NB4 (cell line): ENCODE measurements around the gene ASCC1.

Source experiments
- DNase-seq: peaks from one replicate; pipeline ENCODE4 v3.0.0; 2010; ENCODE audit warnings: low read depth
- H3K4me3 ChIP-seq: one replicate; pipeline ENCODE4 v1.5.1; 2011; ENCODE audit warnings: mild to moderate bottlenecking, low read depth, low read length, moderate library complexity
- MYC ChIP-seq: IDR thresholded peaks from 2 replicates; pipeline ENCODE4 v1.6.1; 2011; ENCODE audit warnings: low read depth, low read length
- POLR2A ChIP-seq: IDR thresholded peaks from 2 replicates; pipeline ENCODE4 v1.6.1; 2011; ENCODE audit warnings: mild to moderate bottlenecking; ENCODE audit not compliant: insufficient read length; ENCODE audit errors: extremely low read depth
- TF ChIP-seq, protein P1 (sequence below): IDR thresholded peaks from one replicate; pipeline ENCODE4 v1.5.1; 2012; ENCODE audit warnings: low read depth, low read length
- TF ChIP-seq, protein P2 (sequence below): IDR thresholded peaks from 2 replicates; pipeline ENCODE4 v1.6.1; 2011; ENCODE audit warnings: low read depth, low read length

Gene ASCC1

DNA sequence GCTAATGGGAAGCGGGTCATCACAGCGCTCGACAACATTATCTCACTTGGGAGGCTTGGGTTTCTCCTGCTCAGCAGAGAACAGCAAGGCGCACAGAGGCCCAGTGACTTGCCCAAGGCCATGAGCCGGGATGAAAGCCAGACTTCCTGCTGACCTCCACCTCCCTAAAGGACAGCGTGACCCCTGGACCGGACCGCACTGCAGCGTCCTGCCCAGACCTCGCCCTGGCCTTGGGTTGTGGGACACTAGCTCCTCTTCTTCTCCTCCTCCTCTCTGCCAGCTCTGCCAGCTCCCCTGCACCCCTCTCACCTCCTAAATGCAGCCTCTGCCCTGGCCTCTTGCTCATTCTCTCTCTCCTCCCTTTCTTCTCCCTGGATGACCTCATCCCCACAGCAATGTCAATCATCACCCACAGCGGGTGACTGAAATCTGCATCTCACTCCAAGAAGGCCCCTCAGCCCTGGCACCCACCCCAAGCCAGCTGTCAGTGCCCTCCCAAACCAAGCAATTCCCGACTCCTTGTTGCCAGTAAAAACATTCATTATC, 147.1 kb downstream of the ASCC1 start:
- H3K4me3 ChIP-seq: no peak overlapping the region
- no peak for DNase-seq
- TF ChIP-seq, protein P1, sequence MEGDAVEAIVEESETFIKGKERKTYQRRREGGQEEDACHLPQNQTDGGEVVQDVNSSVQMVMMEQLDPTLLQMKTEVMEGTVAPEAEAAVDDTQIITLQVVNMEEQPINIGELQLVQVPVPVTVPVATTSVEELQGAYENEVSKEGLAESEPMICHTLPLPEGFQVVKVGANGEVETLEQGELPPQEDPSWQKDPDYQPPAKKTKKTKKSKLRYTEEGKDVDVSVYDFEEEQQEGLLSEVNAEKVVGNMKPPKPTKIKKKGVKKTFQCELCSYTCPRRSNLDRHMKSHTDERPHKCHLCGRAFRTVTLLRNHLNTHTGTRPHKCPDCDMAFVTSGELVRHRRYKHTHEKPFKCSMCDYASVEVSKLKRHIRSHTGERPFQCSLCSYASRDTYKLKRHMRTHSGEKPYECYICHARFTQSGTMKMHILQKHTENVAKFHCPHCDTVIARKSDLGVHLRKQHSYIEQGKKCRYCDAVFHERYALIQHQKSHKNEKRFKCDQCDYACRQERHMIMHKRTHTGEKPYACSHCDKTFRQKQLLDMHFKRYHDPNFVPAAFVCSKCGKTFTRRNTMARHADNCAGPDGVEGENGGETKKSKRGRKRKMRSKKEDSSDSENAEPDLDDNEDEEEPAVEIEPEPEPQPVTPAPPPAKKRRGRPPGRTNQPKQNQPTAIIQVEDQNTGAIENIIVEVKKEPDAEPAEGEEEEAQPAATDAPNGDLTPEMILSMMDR: no peak
- TF ChIP-seq POLR2A (no peak), MYC (no peak)
- TF ChIP-seq, protein P2, sequence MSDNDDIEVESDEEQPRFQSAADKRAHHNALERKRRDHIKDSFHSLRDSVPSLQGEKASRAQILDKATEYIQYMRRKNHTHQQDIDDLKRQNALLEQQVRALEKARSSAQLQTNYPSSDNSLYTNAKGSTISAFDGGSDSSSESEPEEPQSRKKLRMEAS: no peak

DNA sequence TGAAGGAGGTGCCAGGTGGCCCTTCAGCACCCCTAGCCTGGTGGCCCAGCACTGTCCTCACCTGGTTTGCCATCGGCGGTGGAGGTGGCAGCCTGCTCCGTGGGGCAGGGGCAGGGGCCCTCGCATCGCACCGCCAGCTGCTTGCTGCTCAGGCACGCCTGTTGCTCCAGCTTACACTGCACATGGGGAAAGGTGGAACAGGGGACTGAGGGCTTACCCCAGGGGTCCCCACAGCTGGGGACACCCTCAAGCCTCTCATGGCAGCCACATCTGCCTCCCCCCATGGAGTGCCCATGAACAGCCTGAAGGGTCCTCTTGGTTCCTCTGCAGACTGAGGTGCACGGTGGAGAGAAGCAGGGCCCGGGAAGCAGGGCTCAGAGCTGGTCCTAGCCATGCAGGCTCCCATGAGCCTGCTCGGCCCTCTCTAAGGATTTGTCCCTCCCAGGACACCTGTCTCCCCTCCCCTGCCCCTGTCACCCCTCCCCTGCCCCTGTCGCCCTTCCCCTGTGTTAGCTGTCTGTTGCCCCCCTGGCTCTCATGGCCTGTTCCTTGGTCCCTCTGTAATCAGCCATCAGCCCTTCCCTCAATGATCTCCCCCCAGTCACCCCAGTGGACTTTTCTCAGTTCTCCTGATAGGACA, 147.8 kb downstream of the ASCC1 start:
- no peak for DNase-seq
- H3K4me3 ChIP-seq: no peak overlapping the region
- TF ChIP-seq, protein P2: no peak

DNA sequence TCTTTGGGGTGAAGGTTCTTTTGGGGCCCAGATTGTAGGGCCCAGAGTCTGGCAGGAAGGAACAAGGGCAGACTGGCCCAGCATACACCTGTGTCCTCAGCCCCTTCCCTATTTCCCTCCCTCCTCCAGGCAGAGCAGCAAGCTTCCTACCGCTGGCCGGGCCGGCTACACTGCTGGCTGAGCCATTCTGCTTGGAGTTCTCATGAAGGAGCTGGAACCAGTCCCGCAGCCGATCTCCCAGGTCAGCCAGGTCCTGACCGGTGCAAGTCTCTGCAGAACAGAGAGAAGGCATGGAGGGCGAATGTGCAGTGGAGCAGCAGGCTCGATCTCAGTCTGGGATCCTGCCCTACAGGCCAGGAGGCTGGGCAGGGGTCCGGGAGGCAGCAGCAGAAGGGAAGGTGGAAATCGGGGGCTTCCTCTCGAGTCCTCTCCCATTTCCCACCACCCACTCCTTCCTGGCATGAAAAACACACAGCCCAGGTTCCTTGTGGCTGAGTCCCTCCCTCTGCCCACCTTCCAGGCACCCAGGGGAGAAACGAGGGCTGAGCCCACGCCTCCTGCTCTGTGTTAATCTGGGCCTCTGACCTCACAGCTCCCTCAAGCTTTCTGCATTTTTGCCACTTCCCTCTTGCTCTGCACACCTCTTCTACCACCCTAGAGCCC, 148.5 kb downstream of the ASCC1 start:
- no peak overlapping the region for H3K4me3 ChIP-seq
- DNase-seq: no peak
- TF ChIP-seq, protein P1: no peak
- no peak for TF ChIP-seq MYC
- TF ChIP-seq, protein P2: no peak
- TF ChIP-seq POLR2A: no peak

DNA sequence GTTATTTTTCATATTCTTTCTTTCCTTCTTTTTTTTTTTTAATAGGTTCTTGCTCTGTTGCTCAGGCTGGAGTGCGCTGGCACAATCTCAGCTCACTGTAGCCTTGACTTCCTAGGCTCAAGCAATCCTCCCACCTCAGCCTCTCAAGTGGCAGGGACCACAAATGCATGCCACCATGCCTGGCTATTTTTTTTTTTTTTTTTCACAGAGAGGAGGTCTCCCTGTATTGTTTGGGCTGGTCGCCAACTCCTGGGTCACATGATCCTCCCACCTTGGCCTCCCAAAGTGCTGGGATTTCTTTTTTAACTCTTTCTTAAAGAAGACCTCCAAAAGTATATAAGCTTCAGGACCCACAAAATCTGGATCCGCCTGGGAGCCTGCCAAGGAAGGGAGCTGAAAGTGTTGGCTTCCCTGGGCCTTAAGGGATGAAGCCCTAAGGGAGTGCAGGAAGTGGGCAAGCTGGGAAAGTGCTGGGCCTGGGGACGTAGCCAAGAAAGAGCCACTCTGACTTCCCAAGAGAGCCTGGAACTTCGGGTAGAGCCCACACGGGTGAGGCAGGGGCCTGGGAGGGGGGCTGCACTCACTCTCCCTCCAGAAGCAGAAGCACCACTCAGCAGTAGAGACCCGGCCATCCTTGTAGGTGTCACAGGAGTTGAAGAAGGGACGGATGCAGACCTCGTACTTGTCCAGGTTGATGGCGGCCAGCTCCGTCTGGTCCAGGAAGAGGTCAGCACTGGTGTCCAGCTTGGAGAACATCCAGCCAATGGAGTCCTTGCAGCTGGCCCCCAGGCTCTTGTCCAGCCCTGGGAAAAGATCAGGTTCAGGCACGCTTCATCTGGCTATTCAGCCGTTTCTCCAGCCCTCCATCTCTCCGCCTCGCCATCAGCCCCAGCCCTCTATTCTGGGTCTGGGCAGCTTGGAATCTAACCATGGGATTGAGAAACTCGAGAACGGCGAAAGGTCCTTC, 149.5 kb downstream of the ASCC1 start:
- H3K4me3 ChIP-seq: no peak overlapping the region
- DNase-seq: no peak
- TF ChIP-seq, protein P2: no peak
- TF ChIP-seq, protein P1: no peak
- TF ChIP-seq POLR2A (no peak), MYC (no peak)

DNA sequence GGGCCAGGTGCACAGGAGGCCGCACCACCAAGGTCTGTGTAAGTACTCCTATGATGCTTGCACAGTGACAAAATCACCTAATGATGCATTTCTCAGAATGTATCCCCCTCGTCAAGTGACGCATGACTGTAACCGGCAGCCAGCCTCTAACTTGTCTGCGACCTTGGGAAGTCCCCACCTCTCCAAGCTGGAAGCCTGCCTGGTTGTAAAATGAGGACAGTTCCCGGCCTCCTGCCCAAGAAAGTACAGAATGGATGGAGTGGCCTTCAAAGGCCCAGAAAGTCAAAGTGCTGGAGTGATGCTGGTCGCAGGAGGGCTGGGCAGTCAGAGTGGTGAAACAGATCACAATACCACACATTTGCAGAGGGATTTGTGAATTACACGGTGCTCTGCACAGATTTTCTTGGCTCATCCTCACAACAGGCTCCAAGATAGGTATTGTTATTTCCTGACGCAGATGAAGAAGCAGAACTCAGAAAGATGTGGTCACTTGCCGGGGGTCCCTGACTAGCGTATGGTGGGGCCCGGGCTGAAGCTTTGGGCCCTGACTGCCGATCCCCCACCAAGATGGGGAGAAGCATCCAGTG, 150.5 kb downstream of the ASCC1 start:
- DNase-seq: no peak
- TF ChIP-seq, protein P1: no peak
- no peak for TF ChIP-seq POLR2A
- TF ChIP-seq MYC: no peak
- TF ChIP-seq, protein P2: no peak
- H3K4me3 ChIP-seq: no peak overlapping the region
